Neural progenitor cell (in vitro differentiated cells): ENCODE results near the gene SCN1B. TPM values are rescaled to one million over a fixed set of nuclear protein-coding genes. Genes with fewer than 3 reads are reported as not detected.
"Not testable (repeated sequence)": the region's sequence is repeated elsewhere in the genome, so short reads cannot be mapped to it uniquely, and the experiment has no call there.

Source experiments
- DNase-seq: peaks from one replicate; pipeline ENCODE4 v3.0.0-alpha.2; 2016; ENCODE audit warnings: low spot score
- H2AFZ ChIP-seq: fragments of 200-600 bp; sonication (generic); replicated peaks from 2 replicates; pipeline ENCODE4 v1.6.1; 2016; ENCODE audit warnings: antibody characterized with exemption
- H3F3A ChIP-seq: fragments of 200-600 bp; sonication (generic); 2 replicates; pipeline ENCODE4 v1.6.1; 2016; ENCODE audit warnings: antibody characterized with exemption, low read depth
- H3K27ac ChIP-seq: fragments of 200-600 bp; sonication (generic); 2 replicates; pipeline ENCODE4 v1.5.1; 2016; ENCODE audit warnings: mild to moderate bottlenecking
- H3K27me3 ChIP-seq: fragments of 200-600 bp; sonication (generic); 2 replicates; pipeline ENCODE4 v1.6.1; 2016; ENCODE audit warnings: mild to moderate bottlenecking, moderate library complexity
- H3K36me3 ChIP-seq: fragments of 200-600 bp; sonication (generic); 2 replicates; pipeline ENCODE4 v1.5.1; 2016
- H3K4me1 ChIP-seq: fragments of 200-600 bp; sonication (generic); 2 replicates; pipeline ENCODE4 v1.6.1; 2016; ENCODE audit warnings: mixed run types
- H3K4me2 ChIP-seq: fragments of 200-600 bp; sonication (generic); 2 replicates; pipeline ENCODE4 v1.6.1; 2016
- H3K4me3 ChIP-seq: fragments of 200-600 bp; sonication (generic); 2 replicates; pipeline ENCODE4 v1.5.1; 2016
- H3K79me2 ChIP-seq: fragments of 200-600 bp; sonication (generic); 2 replicates; pipeline ENCODE4 v1.6.1; 2016; ENCODE audit warnings: low read depth
- H3K9ac ChIP-seq: fragments of 200-600 bp; sonication (generic); 2 replicates; pipeline ENCODE4 v1.6.1; 2016
- H3K9me3 ChIP-seq: fragments of 200-600 bp; sonication (generic); 2 replicates; pipeline ENCODE4 v1.5.1; 2016; ENCODE audit warnings: low read depth
- H4K20me1 ChIP-seq: fragments of 200-600 bp; sonication (generic); 2 replicates; pipeline ENCODE4 v1.6.1; 2016; ENCODE audit warnings: low read depth
- H3K27ac Mint-ChIP-seq: 3 replicates; pipeline ENCODE4 v1.8.0; 2021; ENCODE audit warnings: mixed read lengths
- H3K27me3 Mint-ChIP-seq: 2 replicates; pipeline ENCODE4 v1.8.0; 2022; ENCODE audit warnings: low read depth, mild to moderate bottlenecking, inconsistent platforms, moderate library complexity, mixed read lengths; ENCODE audit not compliant: insufficient read depth
- H3K36me3 Mint-ChIP-seq: 3 replicates; pipeline ENCODE4 v1.8.0; 2021; ENCODE audit warnings: mixed read lengths
- H3K4me1 Mint-ChIP-seq: 3 replicates; pipeline ENCODE4 v1.8.0; 2021; ENCODE audit warnings: mixed read lengths
- H3K4me3 Mint-ChIP-seq: 3 replicates; pipeline ENCODE4 v1.8.0; 2021; ENCODE audit warnings: mild to moderate bottlenecking, moderate library complexity, mixed read lengths
- H3K9me3 Mint-ChIP-seq: 3 replicates; pipeline ENCODE4 v1.8.0; 2020; ENCODE audit warnings: mixed read lengths
- EZH2 ChIP-seq: fragments of 200-600 bp; sonication (generic); IDR thresholded peaks from 2 replicates; pipeline ENCODE4 v1.6.1; 2017; ENCODE audit warnings: antibody characterized with exemption, mild to moderate bottlenecking, moderate library complexity
- EZH2phosphoT487 ChIP-seq: fragments of 200-600 bp; sonication (generic); IDR thresholded peaks from 2 replicates; pipeline ENCODE4 v1.6.1; 2017; ENCODE audit warnings: antibody characterized with exemption
- total RNA-seq: library from RNA; depleted of rRNA; stranded (reverse); fragments of >200 nt; gene quantifications from 2 replicates; pipeline ENCODE4 v1.2.3, GENCODE V29; 2015; ENCODE audit warnings: low replicate concordance
- TF ChIP-seq, protein P1 (sequence below): fragments of 200-600 bp; sonication (generic); IDR thresholded peaks from 2 replicates; pipeline ENCODE4 v1.5.1; 2017; ENCODE audit warnings: antibody characterized with exemption, mild to moderate bottlenecking

SCN1B gene
- total RNA-seq, 1 donor from 2014 or later = 2.2 TPM

GRCh38 chr19:35026418-35026817, 3.9 kb upstream of the SCN1B start:
- H3K36me3 ChIP-seq = no peaks in the 10 kb centered on the region
- no peak overlapping the region for H3K4me3 ChIP-seq
- DNase-seq = no peak
- peaks cover 12% of the 10 kb centered on the region for H3K36me3 Mint-ChIP-seq
- H3K4me3 Mint-ChIP-seq = no peak overlapping the region
- H3K9me3 Mint-ChIP-seq = no peaks in the 10 kb centered on the region
- no peaks in the 10 kb centered on the region for H4K20me1 ChIP-seq
- peaks cover 15% of the 10 kb centered on the region for H3K27me3 Mint-ChIP-seq
- peaks cover 33% of the 10 kb centered on the region for H3F3A ChIP-seq
- H3K79me2 ChIP-seq = no peaks in the 10 kb centered on the region
- no peak overlapping the region for H3K9ac ChIP-seq
- TF ChIP-seq, protein P1, sequence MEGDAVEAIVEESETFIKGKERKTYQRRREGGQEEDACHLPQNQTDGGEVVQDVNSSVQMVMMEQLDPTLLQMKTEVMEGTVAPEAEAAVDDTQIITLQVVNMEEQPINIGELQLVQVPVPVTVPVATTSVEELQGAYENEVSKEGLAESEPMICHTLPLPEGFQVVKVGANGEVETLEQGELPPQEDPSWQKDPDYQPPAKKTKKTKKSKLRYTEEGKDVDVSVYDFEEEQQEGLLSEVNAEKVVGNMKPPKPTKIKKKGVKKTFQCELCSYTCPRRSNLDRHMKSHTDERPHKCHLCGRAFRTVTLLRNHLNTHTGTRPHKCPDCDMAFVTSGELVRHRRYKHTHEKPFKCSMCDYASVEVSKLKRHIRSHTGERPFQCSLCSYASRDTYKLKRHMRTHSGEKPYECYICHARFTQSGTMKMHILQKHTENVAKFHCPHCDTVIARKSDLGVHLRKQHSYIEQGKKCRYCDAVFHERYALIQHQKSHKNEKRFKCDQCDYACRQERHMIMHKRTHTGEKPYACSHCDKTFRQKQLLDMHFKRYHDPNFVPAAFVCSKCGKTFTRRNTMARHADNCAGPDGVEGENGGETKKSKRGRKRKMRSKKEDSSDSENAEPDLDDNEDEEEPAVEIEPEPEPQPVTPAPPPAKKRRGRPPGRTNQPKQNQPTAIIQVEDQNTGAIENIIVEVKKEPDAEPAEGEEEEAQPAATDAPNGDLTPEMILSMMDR = no peak
- H3K4me1 Mint-ChIP-seq = peaks cover 4% of the 10 kb centered on the region
- H3K27me3 ChIP-seq = peaks cover 17% of the 10 kb centered on the region
- H3K27ac Mint-ChIP-seq = no peak overlapping the region
- H3K27ac ChIP-seq = no peak overlapping the region
- H3K4me2 ChIP-seq = no peak overlapping the region
- no peaks in the 10 kb centered on the region for H3K4me1 ChIP-seq
- no peak overlapping the region for H2AFZ ChIP-seq
- no peaks in the 10 kb centered on the region for H3K9me3 ChIP-seq

DNA sequence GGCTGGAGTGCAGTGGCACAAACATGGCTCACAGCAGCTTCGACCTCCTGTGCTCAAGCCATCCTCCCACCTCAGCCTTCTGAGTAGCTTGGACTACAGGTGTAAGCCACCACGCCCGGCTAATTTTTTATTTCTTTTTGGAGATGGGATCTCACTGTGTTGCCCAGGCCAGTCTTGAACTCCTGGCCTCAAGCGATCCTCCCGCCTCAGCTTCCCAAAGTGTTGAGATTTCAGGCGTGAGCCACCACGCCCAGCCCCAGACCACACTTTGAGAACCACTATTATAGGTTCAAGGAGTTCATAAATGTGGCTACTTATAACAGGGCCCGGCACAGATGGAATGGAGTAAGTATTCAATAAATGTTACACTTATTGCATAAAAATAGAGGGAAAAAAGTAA, 3.3 kb upstream of the SCN1B start:
- Mint-ChIP-seq H3K4me1 (peaks cover 6% of the 10 kb centered on the region), H3K27ac (no peak overlapping the region), H3K4me3 (no peak overlapping the region), H3K9me3 (no peaks in the 10 kb centered on the region), H3K36me3 (peaks cover 12% of the 10 kb centered on the region), H3K27me3 (peaks cover 19% of the 10 kb centered on the region)
- H3K79me2 ChIP-seq = no peaks in the 10 kb centered on the region
- H3F3A ChIP-seq = peaks cover 39% of the 10 kb centered on the region
- no peak overlapping the region for H3K9ac ChIP-seq
- no peak for TF ChIP-seq EZH2phosphoT487
- no peak for TF ChIP-seq EZH2
- TF ChIP-seq, protein P1 = no peak
- H3K4me1 ChIP-seq = peaks cover 4% of the 10 kb centered on the region
- peaks cover 23% of the 10 kb centered on the region for H3K27me3 ChIP-seq
- no peak overlapping the region for H3K4me3 ChIP-seq
- no peak overlapping the region for H2AFZ ChIP-seq
- no peak overlapping the region for H3K4me2 ChIP-seq
- H4K20me1 ChIP-seq = no peaks in the 10 kb centered on the region
- H3K9me3 ChIP-seq = no peaks in the 10 kb centered on the region
- no peak overlapping the region for H3K27ac ChIP-seq
- no peak for DNase-seq
- no peaks in the 10 kb centered on the region for H3K36me3 ChIP-seq

DNA sequence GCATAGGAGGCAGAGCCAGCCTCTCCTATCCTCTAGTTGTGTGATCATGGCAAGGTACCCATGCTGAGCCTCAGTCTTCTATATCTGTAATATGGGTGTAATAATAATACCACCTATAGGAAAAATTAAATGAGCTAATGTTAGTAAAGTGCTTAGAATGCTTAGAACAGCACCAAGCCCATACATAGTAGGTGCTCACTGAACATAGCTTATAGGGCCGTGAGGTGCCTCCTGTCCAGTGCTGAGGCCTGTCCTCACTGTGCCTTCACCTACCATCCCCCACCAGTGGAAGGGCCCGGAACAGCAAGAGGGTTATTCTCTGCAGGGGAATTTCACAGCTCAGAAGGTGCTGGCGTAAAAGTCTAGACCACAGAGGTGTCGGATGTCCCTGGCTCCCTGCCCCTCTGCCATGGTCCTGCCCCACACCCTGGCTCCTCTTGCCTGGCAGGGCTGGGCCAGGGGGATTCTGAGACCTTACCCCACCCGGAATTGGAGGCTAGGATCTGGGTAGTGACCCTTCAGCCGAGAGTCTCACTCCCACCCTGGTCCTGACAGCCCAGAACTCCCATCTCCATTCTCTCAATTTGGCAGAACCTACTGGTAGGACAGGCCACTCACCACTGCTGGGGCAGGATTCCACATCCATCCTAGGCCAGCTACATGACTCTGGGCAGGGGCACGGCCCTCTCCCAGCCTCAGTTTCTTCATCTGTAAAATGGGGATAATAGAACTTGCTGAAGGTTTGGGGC, 2.2 kb upstream of the SCN1B start:
- no peak for TF ChIP-seq EZH2
- TF ChIP-seq, protein P1 = no peak
- no peak for TF ChIP-seq EZH2phosphoT487
- DNase-seq = no peak
- H3K36me3 Mint-ChIP-seq = peaks cover 12% of the 10 kb centered on the region
- Histone ChIP-seq H3K27me3 (peaks cover 33% of the 10 kb centered on the region), H3F3A (peaks cover 40% of the 10 kb centered on the region), H3K36me3 (no peaks in the 10 kb centered on the region), H3K9ac (no peak overlapping the region), H3K4me3 (no peak overlapping the region), H3K79me2 (no peaks in the 10 kb centered on the region), H2AFZ (no peak overlapping the region), H4K20me1 (no peaks in the 10 kb centered on the region), H3K27ac (no peak overlapping the region), H3K4me2 (no peak overlapping the region), H3K4me1 (peaks cover 4% of the 10 kb centered on the region), H3K9me3 (no peaks in the 10 kb centered on the region)
- peak overlapping the region; percentile 13 for H3K4me3 Mint-ChIP-seq
- H3K27ac Mint-ChIP-seq = no peak overlapping the region
- no peaks in the 10 kb centered on the region for H3K9me3 Mint-ChIP-seq
- H3K4me1 Mint-ChIP-seq = peaks cover 6% of the 10 kb centered on the region
- H3K27me3 Mint-ChIP-seq = peaks cover 27% of the 10 kb centered on the region

- H3K27me3 ChIP-seq = peaks cover 38% of the 10 kb centered on the region
- H3K4me3 ChIP-seq, DNase-seq, H3K27ac ChIP-seq, H3K9me3 Mint-ChIP-seq, H3K9me3 ChIP-seq, H3K9ac ChIP-seq, H3K4me2 ChIP-seq, H3K27ac Mint-ChIP-seq, H4K20me1 ChIP-seq, H2AFZ ChIP-seq, H3K4me1 Mint-ChIP-seq, H3K4me1 ChIP-seq, H3K36me3 ChIP-seq, H3K79me2 ChIP-seq: not testable (repeated sequence)
- H3F3A ChIP-seq = peaks cover 40% of the 10 kb centered on the region
- Mint-ChIP-seq H3K4me3 (peak overlapping the region; percentile 13), H3K36me3 (peaks cover 12% of the 10 kb centered on the region), H3K27me3 (peaks cover 27% of the 10 kb centered on the region)
Measured at GRCh38 chr19:35028600-35028885, 1.7 kb upstream of the SCN1B start.

DNA sequence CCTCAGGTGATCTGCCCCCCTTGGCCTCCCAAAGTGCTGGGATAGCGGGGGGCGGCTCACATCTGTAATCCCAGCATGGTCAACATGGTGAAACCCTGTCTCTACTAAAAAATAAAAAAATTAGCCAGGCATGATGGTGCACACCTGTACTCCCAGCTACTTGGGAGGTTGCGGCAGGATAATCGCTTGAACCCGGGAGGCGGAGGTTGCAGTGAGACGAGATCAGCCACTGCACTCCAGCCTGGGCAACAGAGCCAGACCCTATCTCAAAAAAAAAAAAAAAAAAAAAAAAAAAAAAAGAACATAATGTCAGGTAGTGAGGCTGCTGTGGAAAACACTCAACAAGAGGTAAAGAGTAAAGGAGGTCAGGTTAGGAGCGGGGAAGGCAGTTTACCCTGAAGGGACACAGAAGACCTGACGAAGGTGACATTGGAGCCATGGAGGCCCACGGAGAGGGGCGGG, 964 bp upstream of the SCN1B start:
- not testable (repeated sequence) for H3K4me1 Mint-ChIP-seq, H3K4me2 ChIP-seq, H3K27ac Mint-ChIP-seq, H3K27ac ChIP-seq, H3K9me3 ChIP-seq, H4K20me1 ChIP-seq, H3K4me3 ChIP-seq, DNase-seq, H3K9me3 Mint-ChIP-seq, H3K79me2 ChIP-seq, H2AFZ ChIP-seq, H3K9ac ChIP-seq, H3K4me1 ChIP-seq, H3K36me3 ChIP-seq, H3K36me3 Mint-ChIP-seq
- H3K27me3 Mint-ChIP-seq = peaks cover 27% of the 10 kb centered on the region
- peaks cover 40% of the 10 kb centered on the region for H3F3A ChIP-seq
- peaks cover 38% of the 10 kb centered on the region for H3K27me3 ChIP-seq
- peak overlapping the region; percentile 71 for H3K4me3 Mint-ChIP-seq
